PC-9 (cell line): Measurements from ENCODE around the gene OR2V2.

Source experiments
- CTCF ChIP-seq: fragments of 200-600 bp; sonication (generic); conservative IDR thresholded peaks from 2 replicates; pipeline ENCODE4 v1.6.1; 2017; ENCODE audit warnings: mixed run types, antibody characterized with exemption, mild to moderate bottlenecking, moderate library complexity
- EZH2 ChIP-seq: fragments of 200-600 bp; sonication (generic); IDR thresholded peaks from 2 replicates; pipeline ENCODE4 v1.8.0; 2017; ENCODE audit warnings: antibody characterized with exemption, low read depth

- TF ChIP-seq CTCF (no peak), EZH2 (no peak)
These were observed 2.0 kb downstream of the OR2V2 start for GRCh38 chr5:181149355-181149754.
